Nephron (organoid): ENCODE data around the gene MATN4.

Experiments used
- H3K27ac Mint-ChIP-seq, 3 experiments: 2 replicates each; pipeline ENCODE4 v1.8.0; 2020; ENCODE audit warnings: mixed read lengths in 3 of 3, mild to moderate bottlenecking in 2 of 3, moderate library complexity in 1 of 3
- H3K27me3 Mint-ChIP-seq: 2 replicates; pipeline ENCODE4 v1.8.0; 2021; ENCODE audit warnings: low read depth, mild to moderate bottlenecking, moderate library complexity, mixed read lengths
- H3K36me3 Mint-ChIP-seq: 2 replicates; pipeline ENCODE4 v1.8.0; 2020; ENCODE audit warnings: low read depth, mixed read lengths
- H3K4me1 Mint-ChIP-seq: 2 replicates; pipeline ENCODE4 v1.8.0; 2020; ENCODE audit warnings: mixed read lengths
- H3K4me3 Mint-ChIP-seq, 3 experiments: 2 replicates each; pipeline ENCODE4 v1.8.0; 2020; ENCODE audit warnings: mild to moderate bottlenecking in 3 of 3, mixed read lengths in 3 of 3, moderate library complexity in 2 of 3
- H3K9me3 Mint-ChIP-seq: 2 replicates; pipeline ENCODE4 v1.8.0; 2020; ENCODE audit warnings: mixed read lengths
- TF ChIP-seq, protein P1 (sequence below), 3 experiments: fragments of 200-600 bp; sonication (generic); IDR thresholded peaks; one replicate each; pipeline ENCODE4 v1.5.0; 2021; ENCODE audit warnings: antibody characterized with exemption in 3 of 3; ENCODE audit not compliant: unreplicated experiment in 3 of 3

The MATN4 gene

DNA sequence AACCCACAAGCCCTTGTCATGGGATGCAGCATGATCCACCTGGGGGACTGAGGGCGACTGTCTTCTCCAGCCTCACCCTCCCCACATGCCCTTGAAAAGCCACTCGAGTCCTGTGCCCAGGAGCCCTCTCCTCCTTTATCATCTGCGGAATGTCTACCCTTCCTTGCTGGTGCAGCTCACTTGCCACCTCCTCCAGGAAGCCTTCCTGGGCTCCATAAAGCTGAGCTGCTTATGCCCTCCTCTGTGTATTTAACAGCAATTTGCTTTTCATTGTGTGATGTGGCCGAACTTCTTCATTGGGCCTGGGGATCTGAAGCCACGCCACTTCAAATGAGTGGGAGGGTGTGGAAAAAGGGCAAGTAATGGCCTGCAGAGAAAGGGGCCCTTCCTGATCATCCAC, 19.2 kb downstream of the MATN4 start:
- Mint-ChIP-seq H3K27me3 (peaks cover 45% of the 10 kb centered on the region), H3K36me3 (no peaks in the 10 kb centered on the region), H3K9me3 (peaks cover 2% of the 10 kb centered on the region), H3K4me3 (no peak overlapping the region), H3K4me1 (peaks cover 5% of the 10 kb centered on the region), H3K27ac (no peak overlapping the region)
- TF ChIP-seq, protein P1, sequence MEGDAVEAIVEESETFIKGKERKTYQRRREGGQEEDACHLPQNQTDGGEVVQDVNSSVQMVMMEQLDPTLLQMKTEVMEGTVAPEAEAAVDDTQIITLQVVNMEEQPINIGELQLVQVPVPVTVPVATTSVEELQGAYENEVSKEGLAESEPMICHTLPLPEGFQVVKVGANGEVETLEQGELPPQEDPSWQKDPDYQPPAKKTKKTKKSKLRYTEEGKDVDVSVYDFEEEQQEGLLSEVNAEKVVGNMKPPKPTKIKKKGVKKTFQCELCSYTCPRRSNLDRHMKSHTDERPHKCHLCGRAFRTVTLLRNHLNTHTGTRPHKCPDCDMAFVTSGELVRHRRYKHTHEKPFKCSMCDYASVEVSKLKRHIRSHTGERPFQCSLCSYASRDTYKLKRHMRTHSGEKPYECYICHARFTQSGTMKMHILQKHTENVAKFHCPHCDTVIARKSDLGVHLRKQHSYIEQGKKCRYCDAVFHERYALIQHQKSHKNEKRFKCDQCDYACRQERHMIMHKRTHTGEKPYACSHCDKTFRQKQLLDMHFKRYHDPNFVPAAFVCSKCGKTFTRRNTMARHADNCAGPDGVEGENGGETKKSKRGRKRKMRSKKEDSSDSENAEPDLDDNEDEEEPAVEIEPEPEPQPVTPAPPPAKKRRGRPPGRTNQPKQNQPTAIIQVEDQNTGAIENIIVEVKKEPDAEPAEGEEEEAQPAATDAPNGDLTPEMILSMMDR (IDR thresholded peaks at IDR 0.05; ENCODE audit: unreplicated experiment in 3 of 3) = no peak

DNA sequence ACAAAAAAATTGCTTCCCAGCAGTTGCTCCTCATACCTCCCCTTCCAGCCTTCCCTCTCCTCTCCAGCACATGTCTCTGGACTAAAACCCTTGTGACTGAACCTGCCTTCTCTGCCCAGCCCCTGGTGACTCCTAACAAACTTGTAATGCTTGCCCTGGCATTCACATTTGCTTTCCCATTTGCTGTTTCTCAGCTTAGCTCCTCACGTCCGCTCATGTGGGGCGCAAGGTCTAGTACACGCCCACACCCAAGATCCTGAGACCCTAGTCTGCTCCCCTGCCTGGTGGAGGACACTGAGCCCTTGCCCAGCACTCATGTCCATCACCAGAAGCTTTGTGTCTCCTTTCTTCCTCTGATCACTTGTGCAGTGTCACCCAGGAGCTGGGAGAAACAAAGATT, 19.7 kb downstream of the MATN4 start:
- Mint-ChIP-seq H3K36me3 (no peaks in the 10 kb centered on the region), H3K9me3 (no peaks in the 10 kb centered on the region), H3K27me3 (peaks cover 43% of the 10 kb centered on the region), H3K27ac (no peak overlapping the region), H3K4me3 (no peak overlapping the region), H3K4me1 (peaks cover 5% of the 10 kb centered on the region)
- TF ChIP-seq, protein P1 (IDR thresholded peaks at IDR 0.05; ENCODE audit: unreplicated experiment in 3 of 3) = no peak

DNA sequence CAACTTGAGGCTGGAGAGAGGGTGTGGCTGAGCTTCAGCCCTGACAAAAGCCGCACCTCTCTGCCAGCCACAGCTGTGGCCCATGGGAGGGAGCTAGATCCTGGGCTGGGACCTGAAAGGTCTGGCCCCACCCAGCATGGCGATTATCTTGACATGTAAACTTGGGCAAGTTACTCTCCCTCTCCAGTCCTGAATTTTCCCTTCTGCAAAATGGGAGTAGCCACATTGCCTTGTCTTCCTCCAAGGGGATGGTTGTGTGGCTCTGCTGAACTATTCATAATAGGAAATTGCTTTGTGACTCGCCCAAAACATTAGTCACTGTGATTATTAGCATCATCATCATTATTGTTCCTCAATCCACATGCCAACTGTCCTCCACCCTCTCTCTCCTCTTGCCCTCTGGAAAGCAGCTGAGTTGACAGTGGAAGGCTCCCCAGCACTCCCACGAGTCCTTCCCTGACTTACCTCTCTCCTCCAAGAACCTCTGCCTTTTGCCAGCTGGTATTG, 24.5 kb downstream of the MATN4 start:
- no peak overlapping the region for H3K4me3 Mint-ChIP-seq
- no peaks in the 10 kb centered on the region for H3K4me1 Mint-ChIP-seq
- H3K36me3 Mint-ChIP-seq = no peaks in the 10 kb centered on the region
- H3K27me3 Mint-ChIP-seq = peaks cover 19% of the 10 kb centered on the region
- H3K9me3 Mint-ChIP-seq = peaks cover 2% of the 10 kb centered on the region
- no peak overlapping the region for H3K27ac Mint-ChIP-seq
- TF ChIP-seq, protein P1 (IDR thresholded peaks at IDR 0.05; ENCODE audit: unreplicated experiment in 3 of 3) = no peak

DNA sequence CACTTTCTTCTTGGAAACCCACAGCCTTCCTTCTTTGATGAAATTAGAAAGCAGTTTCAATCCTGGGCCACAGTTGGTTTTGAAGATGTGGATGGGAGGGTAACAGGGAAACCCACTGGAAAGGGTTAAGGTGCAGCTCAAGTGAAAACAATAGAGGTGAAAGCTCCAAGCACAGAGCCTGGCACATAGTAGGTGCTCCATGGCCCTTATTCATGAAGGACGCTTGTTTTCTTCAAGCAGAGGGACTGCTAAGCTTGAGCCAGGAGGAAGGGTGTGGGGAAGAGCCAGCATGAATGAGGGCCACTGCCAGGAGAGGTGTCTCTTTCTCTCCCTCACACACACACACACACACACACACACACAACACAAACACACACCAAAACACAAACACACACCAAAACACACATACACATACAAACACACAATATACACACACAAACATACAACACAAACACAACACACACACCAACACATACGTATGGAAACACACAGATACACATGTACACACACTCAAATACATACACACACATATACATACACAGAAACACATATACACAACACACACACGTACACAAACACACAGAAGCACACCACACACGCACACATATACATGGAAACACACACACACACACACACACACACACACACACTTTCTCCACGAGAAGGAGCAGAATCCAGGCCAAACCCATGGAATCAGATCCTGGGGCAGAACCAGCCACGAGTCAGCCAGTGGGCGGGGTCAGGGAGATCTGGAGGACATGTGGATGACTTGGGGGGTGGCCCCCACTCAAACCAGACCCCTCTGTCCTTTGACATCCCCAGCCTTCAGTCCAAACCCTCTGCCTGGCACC, 25.2 kb downstream of the MATN4 start:
- TF ChIP-seq, protein P1 (IDR thresholded peaks at IDR 0.05; ENCODE audit: unreplicated experiment in 3 of 3) = no peak
- H3K36me3 Mint-ChIP-seq = no peaks in the 10 kb centered on the region
- H3K4me1 Mint-ChIP-seq = no peaks in the 10 kb centered on the region
- H3K27me3 Mint-ChIP-seq = peaks cover 19% of the 10 kb centered on the region
- no peak overlapping the region for H3K4me3 Mint-ChIP-seq
- no peak overlapping the region for H3K27ac Mint-ChIP-seq
- H3K9me3 Mint-ChIP-seq = peaks cover 2% of the 10 kb centered on the region

DNA sequence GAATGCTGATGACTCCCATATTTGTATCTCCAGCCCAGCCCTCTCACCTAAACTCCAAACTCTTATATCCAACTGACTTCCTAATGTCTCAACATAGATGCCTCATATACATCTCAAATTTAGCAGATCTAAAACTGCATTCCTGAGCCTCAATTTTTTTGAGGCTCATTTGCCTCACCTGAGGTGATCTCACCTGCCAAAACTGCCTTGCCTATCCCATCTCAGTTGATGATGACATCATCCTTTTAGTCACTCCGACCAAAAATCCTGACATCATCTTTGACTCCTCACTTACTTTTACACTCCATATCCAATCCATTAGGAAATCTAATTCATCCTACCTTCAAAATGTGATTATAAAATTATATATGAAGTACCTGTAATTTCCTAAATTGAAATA, 28.1 kb downstream of the MATN4 start:
- peaks cover 12% of the 10 kb centered on the region for H3K27me3 Mint-ChIP-seq
- no peaks in the 10 kb centered on the region for H3K36me3 Mint-ChIP-seq
- TF ChIP-seq, protein P1 (IDR thresholded peaks at IDR 0.05; ENCODE audit: unreplicated experiment in 3 of 3) = no peak
- H3K9me3 Mint-ChIP-seq = peaks cover 2% of the 10 kb centered on the region
- H3K4me1 Mint-ChIP-seq = no peaks in the 10 kb centered on the region
- no peak overlapping the region for H3K27ac Mint-ChIP-seq
- H3K4me3 Mint-ChIP-seq = no peak overlapping the region

DNA sequence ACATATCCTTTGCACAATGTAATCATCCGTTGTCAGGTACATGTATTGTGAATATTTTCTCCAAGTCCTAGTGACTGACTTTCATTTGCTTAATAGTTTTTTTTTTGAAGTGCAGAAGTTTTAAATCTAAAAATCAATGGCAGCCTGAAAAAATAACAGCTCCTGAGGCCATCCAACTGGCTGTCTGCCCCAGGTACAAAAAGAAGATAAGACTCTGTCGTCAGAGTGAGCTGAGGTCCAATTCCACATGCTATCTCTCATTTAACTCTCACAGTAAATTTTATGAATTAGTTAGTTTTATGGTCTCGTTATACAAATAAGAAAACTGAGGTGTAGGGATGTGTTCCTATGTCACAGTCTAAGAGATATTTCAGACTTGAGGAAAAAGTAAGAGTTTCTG, 32.8 kb downstream of the MATN4 start:
- Mint-ChIP-seq H3K4me1 (no peaks in the 10 kb centered on the region), H3K27ac (no peak overlapping the region), H3K9me3 (peaks cover 2% of the 10 kb centered on the region), H3K36me3 (no peaks in the 10 kb centered on the region), H3K4me3 (no peak overlapping the region), H3K27me3 (peaks cover 13% of the 10 kb centered on the region)
- TF ChIP-seq, protein P1 (IDR thresholded peaks at IDR 0.05; ENCODE audit: unreplicated experiment in 3 of 3) = no peak
